Stimulated activated CD4-positive, alpha-beta T cell treated with anti-CD3 and anti-CD28 coated beads, Interleukin-1b, Interleukin-23, amount 100 ng/mL, for 1 hour (primary cell): ENCODE measurements around the gene EXOC5.

Experiments
- DNase-seq, 2 donors: peaks; one replicate each; pipeline ENCODE4 v3.0.0-alpha.2; 2020; ENCODE audit warnings: low read depth in 2 of 2

Gene EXOC5

DNA sequence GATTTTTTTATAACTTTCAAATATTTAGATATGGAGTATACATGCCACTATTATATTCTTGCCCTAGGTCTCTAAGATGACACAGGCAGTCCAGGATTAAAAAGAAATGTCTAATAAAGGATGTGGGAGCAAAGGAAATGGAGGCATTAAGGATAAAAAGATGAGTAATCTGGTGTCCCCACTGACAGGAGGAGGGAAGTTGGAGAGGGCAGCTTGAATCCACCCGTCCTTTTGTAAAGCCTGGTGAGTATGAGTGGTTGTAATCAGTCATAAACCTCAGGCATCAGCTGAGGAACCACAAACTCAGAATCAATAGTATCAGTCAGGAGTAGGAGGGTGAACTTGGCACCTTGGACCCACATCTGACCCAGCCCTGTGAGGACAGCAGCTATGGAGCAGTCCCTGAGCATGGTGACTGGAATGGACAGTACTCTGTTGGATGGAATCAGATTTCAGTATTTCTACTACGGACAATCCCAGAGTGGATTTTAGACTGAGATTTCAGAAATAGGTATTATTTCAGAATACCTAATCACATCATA is 100.5 kb downstream of the EXOC5 start:
- no peak for DNase-seq

DNA sequence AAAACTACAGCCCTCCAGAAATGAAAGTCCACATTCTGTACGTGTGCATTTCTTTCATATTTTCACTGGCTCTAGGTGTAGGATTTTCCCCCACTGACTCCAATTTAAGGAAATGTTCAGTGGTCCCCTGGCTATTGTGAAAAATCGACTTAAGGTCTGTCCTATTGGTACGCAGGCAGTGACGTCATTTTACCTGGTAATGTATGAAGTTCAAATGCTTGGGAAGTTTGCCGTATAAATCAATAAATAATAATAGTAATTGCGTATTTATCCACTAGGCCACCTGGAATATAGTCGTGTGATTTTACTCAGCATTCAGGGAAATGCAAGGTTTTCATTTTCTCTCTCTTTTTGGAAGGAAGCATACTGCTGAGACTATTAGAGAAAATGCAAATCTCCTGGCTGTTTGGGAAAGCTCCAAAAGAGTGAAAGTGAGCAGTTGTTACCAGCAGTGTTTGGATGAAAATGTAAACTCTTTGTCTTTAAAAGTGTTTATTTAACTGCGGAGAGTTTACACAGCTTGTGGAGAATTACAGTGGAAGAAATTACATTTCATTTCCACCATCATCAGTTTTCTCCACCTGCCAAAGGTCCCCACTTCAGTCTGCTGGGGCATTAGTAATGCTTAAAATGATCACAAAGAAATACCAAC is 107.0 kb downstream of the EXOC5 start:
- DNase-seq: no peak

DNA sequence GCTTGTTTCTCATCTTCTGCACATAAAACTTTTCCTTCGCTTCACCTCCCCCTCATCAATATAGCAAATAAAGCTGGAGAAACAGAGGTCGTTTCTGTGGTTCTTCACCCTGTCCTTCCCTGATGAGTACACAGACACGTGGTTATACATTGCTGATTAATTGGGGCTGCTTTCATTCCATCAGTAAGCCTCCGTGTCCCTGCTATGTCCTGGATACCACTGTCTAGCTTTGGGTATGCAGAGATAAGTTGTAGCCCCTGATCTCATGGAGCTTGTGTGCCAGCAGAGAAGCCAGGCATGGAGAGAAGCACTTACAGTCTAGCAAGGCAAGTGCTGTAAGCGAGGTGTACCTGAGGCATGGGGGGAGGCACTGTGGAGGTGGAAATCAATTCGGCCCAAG is 108.4 kb downstream of the EXOC5 start:
- DNase-seq: no peak

DNA sequence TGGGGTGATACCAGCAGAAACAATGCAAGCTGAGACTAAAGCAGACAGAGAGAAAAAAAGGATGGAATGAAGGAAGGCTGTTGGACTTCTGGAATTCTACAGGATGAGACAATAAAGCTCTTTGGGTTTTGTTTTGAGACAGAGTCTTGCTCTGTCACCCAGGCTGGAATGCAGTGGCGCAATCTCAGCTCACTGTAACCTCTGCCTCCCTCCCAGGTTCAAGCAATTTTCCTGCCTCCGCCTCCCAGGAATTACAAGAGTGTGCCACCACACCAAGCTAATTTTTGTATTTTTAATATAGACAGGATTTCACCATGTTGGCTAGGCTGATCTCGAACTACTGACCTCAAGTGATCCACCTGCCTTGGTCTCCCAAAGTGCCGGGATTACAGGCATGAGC is 115.4 kb downstream of the EXOC5 start:
- DNase-seq: no peak
